Right cardiac atrium (tissue), 5 donors: ENCODE results near the gene TMEM79. TPM values are rescaled to one million over a fixed set of nuclear protein-coding genes. Genes with fewer than 3 reads are reported as not detected.

ENCODE experiments used
- ATAC-seq, 2 donors: fragments of 200-7000 bp; cut with Tn5 transposase; one replicate each; pipeline versions ENCODE4 v1.8.0 to v1.9.1; 2020; ENCODE audit warnings: moderate library complexity in 2 of 2, mild to moderate bottlenecking in 1 of 2
- DNase-seq, 3 donors: peaks; one replicate each; pipeline ENCODE4 v3.0.0-alpha.2; 2020
- H3K27ac ChIP-seq: one replicate; pipeline ENCODE4 v1.5.1; 2013; ENCODE audit warnings: mild to moderate bottlenecking, low read length, control low read depth, moderate library complexity
- H3K27me3 ChIP-seq: one replicate; pipeline ENCODE4 v1.6.1; 2013; ENCODE audit not compliant: control insufficient read depth, insufficient read depth
- H3K4me1 ChIP-seq: one replicate; pipeline ENCODE4 v1.6.1; 2013; ENCODE audit warnings: low read length; ENCODE audit not compliant: control insufficient read depth, insufficient read depth
- H3K4me3 ChIP-seq: one replicate; pipeline ENCODE4 v1.5.1; 2013; ENCODE audit warnings: low read length, control low read depth
- H3K9me3 ChIP-seq: one replicate; pipeline ENCODE4 v1.6.1; 2013; ENCODE audit warnings: low read length; ENCODE audit not compliant: control insufficient read depth
- WGBS: extraction: QIAGEN DNeasy Blood & Tissue Kit; methylation state at CpG from one replicate; pipeline ENCODE4 v1.1.7; 2013; 5-methylcytosine and 5-hydroxymethylcytosine counted together
- intact Hi-C, 4 donors: fragments of 100-400 bp; cut with DNase I; formaldehyde crosslinking; loops; one replicate each; pipeline versions ENCODE4 v1.11.0 to v1.14.0; 2022 to 2023
- polyA plus RNA-seq: library from polyadenylated mRNA; stranded (reverse); fragments of 200-250 nt; gene quantifications from one replicate; pipeline ENCODE4 v1.2.3, GENCODE V29; 2013
- total RNA-seq, 4 donors: library from RNA; stranded (reverse); fragmentation: NEBNext Ultra II Directional; extraction: Animal tissue kit (Norgen Biotek cat#: 25700); gene quantifications; one replicate each; pipeline ENCODE4 v1.2.1, GENCODE V29; 2021
- donor health status: healthy with polysubstance abuse.
- donor health status: DM: no; HTN: yes; CAD: no.
- donor health status: DM: no; HTN: no; CAD: no.
- donor health status: DM: no; HTN: yes; CAD: no; lungs with severe emphysema.
- donor health status: DM: yes; HTN: yes; CAD: no.

Gene TMEM79
- total and polyA plus RNA-seq, 5 donors, result 0.95 to 2.4 (median 1.9) TPM

GRCh38 chr1:156262461-156263287 lies 21.5 kb upstream of the TMEM79 start:
- Histone ChIP-seq H3K27me3 (no peaks in the 10 kb centered on the region), H3K4me1 (no peaks in the 10 kb centered on the region), H3K9me3 (no peaks in the 10 kb centered on the region), H3K4me3 (no peak overlapping the region), H3K27ac (no peak overlapping the region)
- ATAC-seq, result no peak
- intact Hi-C loops, result no loop called here
- 77% methylated on average over 9 of the region's 9 CpGs for WGBS
- DNase-seq, result no peak

- 82% methylated on average over 9 of the region's 9 CpGs for WGBS
These were observed 20.9 kb upstream of the TMEM79 start for GRCh38 chr1:156263288-156263655.

GRCh38 chr1:156266051-156266450 lies 18.1 kb upstream of the TMEM79 start:
- no peak for DNase-seq
- Histone ChIP-seq H3K27me3 (no peaks in the 10 kb centered on the region), H3K27ac (no peak overlapping the region), H3K4me3 (no peak overlapping the region), H3K4me1 (no peaks in the 10 kb centered on the region), H3K9me3 (no peaks in the 10 kb centered on the region)
- WGBS, result 76% methylated on average over 13 of the region's 13 CpGs
- no peak for ATAC-seq
- intact Hi-C loops, result no loop called here

More at GRCh38 chr1:156263288-156263655, 20.9 kb upstream of the TMEM79 start:
- Histone ChIP-seq H3K27ac (no peak overlapping the region), H3K4me3 (no peak overlapping the region), H3K9me3 (no peaks in the 10 kb centered on the region), H3K4me1 (no peaks in the 10 kb centered on the region), H3K27me3 (no peaks in the 10 kb centered on the region)
- no peak for ATAC-seq
- intact Hi-C loops, result no loop called here
- DNase-seq, result no peak

- 63% methylated on average over 4 of the region's 4 CpGs for WGBS
- no peak overlapping the region for H3K4me3 ChIP-seq
- H3K9me3 ChIP-seq, result no peaks in the 10 kb centered on the region
- ATAC-seq, result no peak
- H3K27me3 ChIP-seq, result no peaks in the 10 kb centered on the region
- intact Hi-C loops, result no loop called here
- no peaks in the 10 kb centered on the region for H3K4me1 ChIP-seq
- no peak overlapping the region for H3K27ac ChIP-seq
- DNase-seq, result no peak
These were observed 15.8 kb upstream of the TMEM79 start for GRCh38 chr1:156268336-156268735.

- no peaks in the 10 kb centered on the region for H3K27me3 ChIP-seq
- 96% methylated on average over 3 of the region's 3 CpGs for WGBS
- intact Hi-C loops, result no loop called here
- ATAC-seq (no peak), DNase-seq (no peak)
- no peaks in the 10 kb centered on the region for H3K4me1 ChIP-seq
- H3K9me3 ChIP-seq, result no peaks in the 10 kb centered on the region
- H3K27ac ChIP-seq, result no peak overlapping the region
- H3K4me3 ChIP-seq, result no peak overlapping the region
These were observed 13.8 kb upstream of the TMEM79 start for GRCh38 chr1:156270314-156270713.

- no peak for ATAC-seq
- H3K4me1 ChIP-seq, result peaks cover 9% of the 10 kb centered on the region
- H3K9me3 ChIP-seq, result no peaks in the 10 kb centered on the region
- no peaks in the 10 kb centered on the region for H3K27me3 ChIP-seq
- H3K4me3 ChIP-seq, result no peak overlapping the region
- DNase-seq, result no peak
- intact Hi-C loops, result no loop called here
- H3K27ac ChIP-seq, result no peak overlapping the region
These were observed 7.6 kb upstream of the TMEM79 start for GRCh38 chr1:156276532-156276931.

- WGBS, result 63% methylated on average over 6 of the region's 6 CpGs
- Histone ChIP-seq H3K27ac (no peak overlapping the region), H3K4me3 (no peak overlapping the region), H3K9me3 (no peaks in the 10 kb centered on the region), H3K4me1 (peaks cover 11% of the 10 kb centered on the region), H3K27me3 (no peaks in the 10 kb centered on the region)
- intact Hi-C loops, result no loop called here
- no peak for DNase-seq
- ATAC-seq, result no peak
These were observed 7.2 kb upstream of the TMEM79 start for GRCh38 chr1:156276966-156277381.

- WGBS, result 87% methylated on average over 3 of the region's 3 CpGs
- intact Hi-C loops, result no loop called here
- DNase-seq (no peak), ATAC-seq (no peak)
- H3K4me3 ChIP-seq, result no peak overlapping the region
- no peak overlapping the region for H3K27ac ChIP-seq
- H3K9me3 ChIP-seq, result no peaks in the 10 kb centered on the region
- H3K4me1 ChIP-seq, result peaks cover 16% of the 10 kb centered on the region
- no peaks in the 10 kb centered on the region for H3K27me3 ChIP-seq
These were observed 4.3 kb upstream of the TMEM79 start for GRCh38 chr1:156279837-156280236.

GRCh38 chr1:156281281-156281680 lies 2.8 kb upstream of the TMEM79 start:
- Histone ChIP-seq H3K4me3 (peak overlapping the region; percentile 74), H3K4me1 (peaks cover 16% of the 10 kb centered on the region), H3K27me3 (no peaks in the 10 kb centered on the region), H3K27ac (peak overlapping the region; percentile 91), H3K9me3 (no peaks in the 10 kb centered on the region)
- WGBS, result 13% methylated on average over 8 of the region's 8 CpGs
- ATAC-seq (peak; percentile 70 to 74), DNase-seq (peak; percentile 65 to 83 (median 78))
- intact Hi-C loops, result no loop called here

- DNase-seq, result no peak
- no peaks in the 10 kb centered on the region for H3K9me3 ChIP-seq
- WGBS, result 5% methylated on average over 22 of the region's 22 CpGs
- peak overlapping the region; percentile 91 for H3K27ac ChIP-seq
- H3K27me3 ChIP-seq, result no peaks in the 10 kb centered on the region
- peak in 1 of 2 donors; percentile 1 for ATAC-seq
- intact Hi-C loops, result no loop called here
- peaks cover 16% of the 10 kb centered on the region for H3K4me1 ChIP-seq
- peak overlapping the region; percentile 74 for H3K4me3 ChIP-seq
These were observed 2.2 kb upstream of the TMEM79 start for GRCh38 chr1:156281693-156282478.

- intact Hi-C loops, result no loop called here
- ATAC-seq, result peak; percentile 94 to 95
- under 1% methylated on average over 50 of the region's 50 CpGs for WGBS
- Histone ChIP-seq H3K9me3 (no peaks in the 10 kb centered on the region), H3K27ac (peak within 1 kb of the TSS; percentile 91), H3K4me1 (peaks cover 16% of the 10 kb centered on the region), H3K27me3 (no peaks in the 10 kb centered on the region), H3K4me3 (peak within 1 kb of the TSS; percentile 74)
- peak; percentile 98 for DNase-seq
These were observed 1.5 kb upstream of the TMEM79 start, which contains the start of gene SMG5 for GRCh38 chr1:156282479-156283222. SMG5 (minus strand) TSS chr1:156282825; CDS start chr1:156282680, 145 bp downstream.
